NT2/D1 (cell line): ENCODE measurements around the gene TARS3.

Experiments
- DNase-seq: peaks from one replicate; pipeline ENCODE4 v3.0.0-alpha.2; 2011; ENCODE audit warnings: low read depth, low spot score
- H3K27me3 ChIP-seq: 2 replicates; pipeline ENCODE4 v1.6.0; 2011; ENCODE audit warnings: mild to moderate bottlenecking; ENCODE audit not compliant: insufficient read length, insufficient read depth
- H3K36me3 ChIP-seq: 2 replicates; pipeline ENCODE4 v1.6.1; 2011; ENCODE audit warnings: mild to moderate bottlenecking, low read length, mixed read lengths; ENCODE audit not compliant: insufficient read depth, insufficient read length
- H3K4me1 ChIP-seq: 2 replicates; pipeline ENCODE4 v1.5.1; 2011; ENCODE audit not compliant: insufficient read depth, insufficient read length
- H3K4me3 ChIP-seq: 2 replicates; pipeline ENCODE4 v1.5.1; 2011; ENCODE audit warnings: low read depth; ENCODE audit not compliant: insufficient read length
- H3K9ac ChIP-seq: 2 replicates; pipeline ENCODE4 v1.6.0; 2011; ENCODE audit warnings: low read depth; ENCODE audit not compliant: insufficient read length
- H3K9me3 ChIP-seq: 2 replicates; pipeline ENCODE4 v1.5.1; 2011; ENCODE audit warnings: mild to moderate bottlenecking, low read length; ENCODE audit not compliant: insufficient read depth
- SUZ12 ChIP-seq: IDR thresholded peaks from 2 replicates; pipeline ENCODE4 v1.6.1; 2011; ENCODE audit not compliant: insufficient read length, insufficient read depth; ENCODE audit errors: extremely low read depth
- YY1 ChIP-seq: IDR thresholded peaks from 2 replicates; pipeline ENCODE4 v1.6.1; 2011; ENCODE audit not compliant: insufficient read length, insufficient read depth
- ZNF274 ChIP-seq: IDR thresholded peaks from 2 replicates; pipeline ENCODE4 v1.6.1; 2011; ENCODE audit warnings: mild to moderate bottlenecking, low read depth, low read length

The TARS3 gene

DNA sequence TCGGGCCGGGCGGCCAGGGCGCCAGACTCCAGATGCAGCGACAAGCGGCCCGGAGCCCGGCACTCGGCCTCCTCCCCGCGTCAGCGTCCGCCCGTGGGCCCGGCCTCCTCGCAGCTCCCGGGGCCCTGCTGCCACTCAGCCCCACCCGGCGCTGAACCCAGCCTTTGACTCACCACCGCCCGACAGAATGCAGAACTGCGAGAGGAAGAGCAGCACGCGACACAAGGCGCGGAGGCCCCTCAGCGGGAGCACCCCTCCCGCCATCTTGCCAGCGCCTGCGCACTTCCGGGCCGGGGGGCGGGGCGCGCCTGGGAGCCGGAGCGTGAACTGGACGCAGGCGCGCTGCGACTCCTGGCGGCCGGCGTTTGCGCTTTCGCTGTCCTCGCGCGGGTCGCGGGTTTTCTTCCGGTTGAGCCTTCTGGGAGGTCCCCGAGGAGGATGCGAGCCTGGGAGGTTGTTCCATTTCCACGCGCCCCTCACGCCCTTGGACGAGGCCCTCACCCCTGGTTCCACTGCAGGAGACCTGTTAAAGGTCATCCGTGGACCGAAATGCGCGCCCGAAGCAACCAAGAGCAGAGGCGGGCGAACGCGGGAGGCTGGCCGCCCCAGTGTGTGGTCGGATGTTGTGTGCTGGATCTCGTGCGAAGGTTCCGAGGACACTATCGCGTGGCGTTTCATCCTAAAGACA, 72.0 kb downstream of the TARS3 start, which contains the start of gene TM2D3:
Gene TM2D3 (minus strand): TSS at position 284 of the 688 bp plus-strand sequence. CDS start 20 bp downstream, at position 264.
- Histone ChIP-seq H3K27me3 (no peaks in the 10 kb centered on the region), H3K36me3 (peaks cover 49% of the 10 kb centered on the region), H3K9me3 (peaks cover 28% of the 10 kb centered on the region; the same call in 1 of the 2 replicates), H3K9ac (peak within 1 kb of the TSS; percentile 94), H3K4me1 (no peaks in the 10 kb centered on the region), H3K4me3 (peak within 1 kb of the TSS; percentile 87)
- peak; percentile 65 for TF ChIP-seq YY1
- no peak for TF ChIP-seq SUZ12
- DNase-seq, result peak; percentile 83

DNA sequence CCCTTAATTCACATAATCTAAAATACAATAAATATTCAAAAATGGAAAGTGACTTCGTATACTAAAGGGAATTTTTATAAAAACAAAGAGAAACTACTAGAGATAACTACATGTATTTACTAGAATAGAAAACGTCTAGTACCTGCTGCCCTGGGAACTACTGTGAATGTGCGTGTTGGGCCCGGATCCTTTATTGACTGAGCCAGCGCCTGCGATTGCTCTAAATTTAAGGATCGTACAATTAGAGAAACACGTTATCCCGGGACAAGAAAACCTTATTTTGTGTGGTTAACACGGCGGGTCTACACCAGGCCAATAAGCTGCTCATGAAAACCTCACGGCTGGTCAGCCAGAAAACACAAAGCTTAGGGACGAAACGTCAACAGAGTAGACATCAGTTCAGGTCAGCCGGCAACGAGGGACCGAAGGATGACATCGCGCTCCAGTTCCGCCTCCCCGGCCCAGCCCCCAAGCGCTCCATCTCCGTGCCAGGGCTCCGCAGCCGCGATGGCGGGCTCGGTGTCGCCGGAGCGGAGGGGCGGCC, 72.6 kb downstream of the TARS3 start:
- Histone ChIP-seq H3K36me3 (peaks cover 49% of the 10 kb centered on the region), H3K4me1 (no peaks in the 10 kb centered on the region), H3K4me3 (peak overlapping the region; percentile 87), H3K27me3 (no peaks in the 10 kb centered on the region), H3K9me3 (peaks cover 28% of the 10 kb centered on the region; the same call in 1 of the 2 replicates), H3K9ac (peak overlapping the region; percentile 93)
- DNase-seq, result no peak
- no peak for TF ChIP-seq SUZ12

DNA sequence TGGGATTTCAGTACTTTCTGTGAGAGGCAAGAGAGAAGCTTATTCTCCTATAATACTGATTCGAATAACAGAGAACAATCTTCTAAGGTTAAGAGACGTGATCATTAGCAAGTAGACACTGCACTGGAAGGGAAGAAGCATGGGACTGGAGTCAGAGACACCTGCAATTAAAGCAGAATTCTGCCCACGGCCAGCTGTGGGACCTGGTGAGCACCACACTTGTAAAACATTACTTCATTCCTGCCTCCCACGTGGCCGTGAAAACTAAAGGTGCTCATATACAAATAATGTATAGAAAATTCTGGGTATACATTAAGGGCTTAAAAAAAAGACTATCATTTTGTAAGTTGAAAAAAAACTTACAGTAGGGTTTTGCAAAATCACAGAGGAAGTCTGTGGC, 74.1 kb downstream of the TARS3 start:
- peaks cover 19% of the 10 kb centered on the region; the same call in 1 of the 2 replicates for H3K9me3 ChIP-seq
- TF ChIP-seq SUZ12, result no peak
- TF ChIP-seq YY1, result no peak
- TF ChIP-seq ZNF274, result no peak
- DNase-seq, result no peak
- peaks cover 55% of the 10 kb centered on the region for H3K36me3 ChIP-seq
- H3K4me1 ChIP-seq, result no peaks in the 10 kb centered on the region
- no peaks in the 10 kb centered on the region for H3K27me3 ChIP-seq
- no peak overlapping the region for H3K9ac ChIP-seq
- H3K4me3 ChIP-seq, result no peak overlapping the region

DNA sequence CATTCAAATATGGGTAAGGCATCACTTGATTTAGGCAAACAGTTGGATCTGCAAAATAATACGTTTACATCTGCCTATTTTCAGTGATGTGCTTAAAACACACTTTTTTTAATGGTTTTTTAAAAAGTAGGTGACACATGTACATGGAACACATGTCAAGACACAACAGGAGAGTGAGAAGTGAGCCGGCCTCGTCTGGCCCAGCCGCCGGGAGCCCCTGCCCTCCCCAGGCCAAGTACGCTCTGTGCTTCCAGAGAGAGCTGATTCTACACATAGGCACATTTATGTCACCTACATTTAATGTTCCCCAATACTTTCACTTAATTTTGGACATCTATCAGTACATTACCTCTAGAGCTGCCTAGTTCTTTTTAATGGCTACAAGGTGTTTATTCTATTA, 75.9 kb downstream of the TARS3 start:
- Histone ChIP-seq H3K9ac (no peak overlapping the region), H3K27me3 (no peaks in the 10 kb centered on the region), H3K4me1 (no peaks in the 10 kb centered on the region), H3K36me3 (peaks cover 66% of the 10 kb centered on the region), H3K4me3 (no peak overlapping the region), H3K9me3 (peaks cover 6% of the 10 kb centered on the region; the same call in 1 of the 2 replicates)
- TF ChIP-seq ZNF274, result no peak
- no peak for TF ChIP-seq YY1
- no peak for TF ChIP-seq SUZ12
- no peak for DNase-seq

DNA sequence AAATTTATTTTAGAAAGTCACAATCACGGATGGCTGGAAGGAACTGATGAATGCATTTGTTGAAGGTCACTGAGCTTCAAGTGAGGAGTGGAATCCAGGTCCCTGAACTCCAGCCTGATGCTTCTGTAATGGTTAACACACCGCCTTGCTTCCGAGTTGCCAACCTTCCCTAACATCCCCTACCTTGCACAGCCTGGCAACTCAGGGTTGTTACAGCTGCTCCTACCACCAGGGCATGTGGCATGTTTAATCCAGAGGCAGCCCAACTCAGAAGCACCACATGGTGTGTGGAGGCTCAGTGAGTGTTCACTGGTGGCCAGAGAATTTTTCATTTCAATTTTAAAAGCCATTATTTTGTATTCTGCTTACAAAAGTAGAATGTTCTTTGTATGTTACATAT, 77.0 kb downstream of the TARS3 start:
- Histone ChIP-seq H3K9me3 (no peaks in the 10 kb centered on the region), H3K9ac (no peak overlapping the region), H3K4me1 (no peaks in the 10 kb centered on the region), H3K36me3 (peaks cover 74% of the 10 kb centered on the region), H3K4me3 (no peak overlapping the region), H3K27me3 (no peaks in the 10 kb centered on the region)
- DNase-seq, result no peak
- TF ChIP-seq ZNF274 (no peak), YY1 (no peak), SUZ12 (no peak)

DNA sequence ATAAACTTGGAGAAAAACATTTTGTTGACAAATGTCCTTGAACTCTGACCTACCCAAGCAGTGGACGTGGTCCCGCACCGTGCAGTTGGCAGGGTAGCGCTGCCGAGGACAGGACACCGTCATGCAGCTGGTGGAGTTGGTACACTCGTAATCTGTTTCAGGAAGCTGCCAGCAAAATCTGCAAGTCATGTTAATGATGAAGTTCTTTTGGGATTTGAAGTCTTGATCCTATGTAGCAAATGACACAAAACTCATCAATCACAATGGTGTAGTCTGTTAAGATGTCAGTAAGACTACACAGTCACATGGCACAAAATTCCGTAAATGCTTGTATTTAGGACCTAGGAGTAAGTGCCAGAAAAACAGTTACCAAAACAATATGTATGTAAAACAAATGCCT, 77.6 kb downstream of the TARS3 start:
- no peaks in the 10 kb centered on the region for H3K4me1 ChIP-seq
- H3K36me3 ChIP-seq, result peaks cover 77% of the 10 kb centered on the region
- H3K27me3 ChIP-seq, result no peaks in the 10 kb centered on the region
- DNase-seq, result no peak
- H3K9me3 ChIP-seq, result no peaks in the 10 kb centered on the region
- no peak overlapping the region for H3K9ac ChIP-seq
- H3K4me3 ChIP-seq, result no peak overlapping the region
- TF ChIP-seq ZNF274, result no peak
- TF ChIP-seq SUZ12, result no peak
- no peak for TF ChIP-seq YY1

DNA sequence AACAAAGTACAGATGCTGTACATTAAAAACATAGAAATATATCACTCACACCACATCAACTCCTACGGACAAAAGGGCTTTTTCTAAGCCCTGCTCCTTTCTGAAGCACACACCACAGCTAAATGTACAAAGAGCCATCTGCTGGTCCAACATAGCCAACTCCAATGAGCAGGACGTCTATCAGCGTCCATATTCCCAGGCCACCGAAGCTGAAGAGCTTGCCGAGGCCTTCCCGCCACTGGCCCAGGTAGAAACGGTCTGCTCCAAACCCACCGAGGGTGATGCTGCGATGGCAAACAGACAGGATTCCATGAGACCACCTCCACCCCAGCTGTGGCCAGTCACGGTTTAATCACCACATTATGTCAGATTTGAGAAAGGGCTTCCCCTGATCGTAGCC, 81.9 kb downstream of the TARS3 start:
- H3K9me3 ChIP-seq, result no peaks in the 10 kb centered on the region
- no peak overlapping the region for H3K9ac ChIP-seq
- no peaks in the 10 kb centered on the region for H3K4me1 ChIP-seq
- no peak for DNase-seq
- TF ChIP-seq YY1 (no peak), SUZ12 (no peak), ZNF274 (no peak)
- no peak overlapping the region for H3K4me3 ChIP-seq
- H3K27me3 ChIP-seq, result no peaks in the 10 kb centered on the region
- H3K36me3 ChIP-seq, result peaks cover 66% of the 10 kb centered on the region
